DOHH2 (cell line): ENCODE measurements around the gene PLXNA2.

Source experiments
- H3F3A ChIP-seq: fragments of 200-600 bp; sonication (generic), shearing (Covaris generic); 2 replicates; pipeline ENCODE4 v1.6.0; 2016; ENCODE audit warnings: antibody characterized with exemption, mild to moderate bottlenecking; ENCODE audit not compliant: control insufficient read depth, insufficient read depth
- H3K27ac ChIP-seq: fragments of 200-600 bp; sonication (generic); 2 replicates; pipeline ENCODE4 v1.5.1; 2014; ENCODE audit warnings: low read depth, mild to moderate bottlenecking, low read length, moderate library complexity
- H3K27me3 ChIP-seq: fragments of 200-600 bp; sonication (generic); 2 replicates; pipeline ENCODE4 v1.6.1; 2014; ENCODE audit warnings: mild to moderate bottlenecking, low read length, mixed read lengths; ENCODE audit not compliant: control insufficient read depth
- H3K36me3 ChIP-seq: fragments of 200-600 bp; sonication (generic); 2 replicates; pipeline ENCODE4 v1.6.1; 2014; ENCODE audit warnings: mild to moderate bottlenecking, low read length, moderate library complexity, mixed read lengths; ENCODE audit not compliant: control insufficient read depth
- H3K4me1 ChIP-seq: fragments of 200-600 bp; sonication (generic); 2 replicates; pipeline ENCODE4 v1.6.1; 2014; ENCODE audit warnings: mild to moderate bottlenecking, low read length, mixed read lengths; ENCODE audit not compliant: control insufficient read depth
- H3K4me2 ChIP-seq: fragments of 200-600 bp; sonication (generic); 2 replicates; pipeline ENCODE4 v1.6.0; 2014; ENCODE audit warnings: mild to moderate bottlenecking, low read length, moderate library complexity
- H3K4me3 ChIP-seq: fragments of 200-600 bp; sonication (generic); 2 replicates; pipeline ENCODE4 v1.5.1; 2014; ENCODE audit warnings: mild to moderate bottlenecking, low read length, mixed read lengths
- H3K79me2 ChIP-seq: fragments of 200-600 bp; sonication (generic); 2 replicates; pipeline ENCODE4 v1.6.1; 2014; ENCODE audit warnings: mild to moderate bottlenecking, low read length, mixed read lengths; ENCODE audit not compliant: control insufficient read depth
- H3K9me2 ChIP-seq: fragments of 200-600 bp; sonication (generic); replicated peaks from 2 replicates; pipeline ENCODE4 v1.6.1; 2014; ENCODE audit warnings: mild to moderate bottlenecking, low read length, mixed read lengths; ENCODE audit not compliant: control insufficient read depth
- H3K9me3 ChIP-seq: fragments of 200-600 bp; sonication (generic); 2 replicates; pipeline ENCODE4 v1.6.1; 2014; ENCODE audit warnings: antibody characterized with exemption, low read length, mixed read lengths; ENCODE audit not compliant: control insufficient read depth, insufficient read depth
- H4K20me1 ChIP-seq: fragments of 200-600 bp; sonication (generic); 2 replicates; pipeline ENCODE4 v1.6.0; 2014; ENCODE audit warnings: low read depth, mild to moderate bottlenecking, antibody characterized with exemption, low read length, moderate library complexity; ENCODE audit not compliant: control insufficient read depth, insufficient read depth
- EZH2phosphoT487 ChIP-seq: fragments of 200-600 bp; sonication (generic); IDR thresholded peaks from 2 replicates; pipeline ENCODE4 v1.6.1; 2017; ENCODE audit warnings: borderline replicate concordance, mild to moderate bottlenecking, antibody characterized with exemption, low read length, moderate library complexity, mixed read lengths
- TF ChIP-seq, protein P1 (sequence below): fragments of 200-600 bp; sonication (generic); IDR thresholded peaks from one replicate; pipeline ENCODE4 v1.5.1; 2014; ENCODE audit warnings: antibody characterized with exemption, mild to moderate bottlenecking, low read depth, low read length; ENCODE audit not compliant: poor library complexity, severe bottlenecking

Gene PLXNA2

DNA sequence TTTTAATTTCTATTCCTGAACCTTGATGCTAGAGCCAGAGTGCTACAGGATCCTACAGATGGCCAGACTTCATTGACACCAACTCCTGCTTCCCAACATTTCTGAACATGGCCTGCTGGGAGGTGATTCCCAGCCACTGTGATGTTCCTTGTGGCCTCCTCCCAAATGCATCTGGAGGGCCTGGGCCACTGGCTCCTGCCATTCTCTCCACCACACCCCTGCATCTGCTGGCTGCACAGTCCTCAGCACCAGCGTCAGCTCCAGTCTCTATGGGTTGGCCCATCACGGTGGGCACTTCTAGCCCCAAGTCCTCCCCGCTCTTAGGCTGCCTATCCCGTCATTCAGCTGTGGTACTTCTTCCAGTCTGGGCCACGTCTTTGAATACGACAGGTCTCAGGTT lies 242.1 kb downstream of the PLXNA2 start:
- Histone ChIP-seq H3K9me2 (no peaks in the 10 kb centered on the region), H3K79me2 (no peaks in the 10 kb centered on the region), H3F3A (no peaks in the 10 kb centered on the region), H3K27me3 (no peaks in the 10 kb centered on the region; the same call in 1 of the 2 replicates), H3K27ac (no peak overlapping the region), H3K9me3 (no peaks in the 10 kb centered on the region), H3K4me3 (no peak overlapping the region), H3K4me1 (no peaks in the 10 kb centered on the region), H4K20me1 (no peaks in the 10 kb centered on the region), H3K36me3 (no peaks in the 10 kb centered on the region), H3K4me2 (no peak overlapping the region)
- no peak for TF ChIP-seq EZH2phosphoT487
- TF ChIP-seq, protein P1, sequence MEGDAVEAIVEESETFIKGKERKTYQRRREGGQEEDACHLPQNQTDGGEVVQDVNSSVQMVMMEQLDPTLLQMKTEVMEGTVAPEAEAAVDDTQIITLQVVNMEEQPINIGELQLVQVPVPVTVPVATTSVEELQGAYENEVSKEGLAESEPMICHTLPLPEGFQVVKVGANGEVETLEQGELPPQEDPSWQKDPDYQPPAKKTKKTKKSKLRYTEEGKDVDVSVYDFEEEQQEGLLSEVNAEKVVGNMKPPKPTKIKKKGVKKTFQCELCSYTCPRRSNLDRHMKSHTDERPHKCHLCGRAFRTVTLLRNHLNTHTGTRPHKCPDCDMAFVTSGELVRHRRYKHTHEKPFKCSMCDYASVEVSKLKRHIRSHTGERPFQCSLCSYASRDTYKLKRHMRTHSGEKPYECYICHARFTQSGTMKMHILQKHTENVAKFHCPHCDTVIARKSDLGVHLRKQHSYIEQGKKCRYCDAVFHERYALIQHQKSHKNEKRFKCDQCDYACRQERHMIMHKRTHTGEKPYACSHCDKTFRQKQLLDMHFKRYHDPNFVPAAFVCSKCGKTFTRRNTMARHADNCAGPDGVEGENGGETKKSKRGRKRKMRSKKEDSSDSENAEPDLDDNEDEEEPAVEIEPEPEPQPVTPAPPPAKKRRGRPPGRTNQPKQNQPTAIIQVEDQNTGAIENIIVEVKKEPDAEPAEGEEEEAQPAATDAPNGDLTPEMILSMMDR: no peak

DNA sequence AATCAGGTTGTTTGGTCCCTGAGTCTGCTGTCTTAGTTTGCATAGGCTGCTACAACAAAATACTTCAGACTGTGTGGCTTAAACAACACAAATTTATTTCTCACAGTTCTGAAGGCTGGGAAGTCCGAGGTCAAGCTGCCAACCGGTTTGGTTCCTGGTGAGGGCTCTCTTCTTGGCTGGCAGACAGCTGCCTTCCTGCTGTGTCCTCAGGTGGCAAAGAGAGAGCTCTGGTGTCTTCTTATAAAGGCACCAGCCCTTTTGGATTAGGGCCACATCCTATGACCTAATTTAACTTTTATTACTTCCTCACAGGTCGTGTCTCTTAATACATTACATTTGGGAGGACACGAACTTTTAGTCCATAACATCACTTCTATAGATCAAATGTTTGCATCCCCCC lies 243.7 kb downstream of the PLXNA2 start:
- Histone ChIP-seq H3K9me3 (no peaks in the 10 kb centered on the region), H4K20me1 (no peaks in the 10 kb centered on the region), H3K4me2 (no peak overlapping the region), H3K27me3 (no peaks in the 10 kb centered on the region; the same call in 1 of the 2 replicates), H3K9me2 (no peaks in the 10 kb centered on the region), H3F3A (no peaks in the 10 kb centered on the region), H3K27ac (no peak overlapping the region), H3K79me2 (no peaks in the 10 kb centered on the region), H3K4me3 (no peak overlapping the region), H3K36me3 (no peaks in the 10 kb centered on the region), H3K4me1 (no peaks in the 10 kb centered on the region)
- TF ChIP-seq, protein P1: no peak
- TF ChIP-seq EZH2phosphoT487: no peak

DNA sequence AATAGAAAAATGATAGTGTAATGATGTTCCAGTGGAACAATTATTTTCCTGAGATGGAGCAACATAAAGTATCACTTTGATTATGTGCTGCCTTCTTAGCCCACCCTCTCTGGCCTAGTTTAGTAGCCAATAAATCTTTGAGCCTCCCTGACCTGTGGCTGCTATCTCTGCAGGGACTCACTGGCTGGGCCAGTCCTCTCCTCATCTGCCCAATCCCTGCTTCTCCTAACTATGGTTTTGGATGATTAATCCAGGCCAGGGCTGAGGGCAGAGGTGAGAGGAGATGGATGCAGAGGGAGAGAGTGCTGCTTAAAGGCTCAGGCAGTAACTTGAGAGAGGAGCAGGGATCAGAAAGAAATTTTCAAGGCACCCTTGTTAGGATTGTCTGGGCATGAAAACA lies 244.2 kb downstream of the PLXNA2 start:
- Histone ChIP-seq H3K79me2 (no peaks in the 10 kb centered on the region), H3K27ac (no peak overlapping the region), H3K9me3 (no peaks in the 10 kb centered on the region), H3K9me2 (no peaks in the 10 kb centered on the region), H3K4me1 (no peaks in the 10 kb centered on the region), H4K20me1 (no peaks in the 10 kb centered on the region), H3K4me2 (no peak overlapping the region), H3K4me3 (no peak overlapping the region), H3K36me3 (no peaks in the 10 kb centered on the region), H3F3A (no peaks in the 10 kb centered on the region), H3K27me3 (no peaks in the 10 kb centered on the region; the same call in 1 of the 2 replicates)
- TF ChIP-seq, protein P1: no peak
- no peak for TF ChIP-seq EZH2phosphoT487
